Sigmoid colon (tissue), 4 donors: ENCODE data around the gene PCGF1.

Experiments used
- EP300 ChIP-seq, 4 donors: sonication (generic); formaldehyde crosslinking; IDR thresholded peaks; one replicate each; pipeline ENCODE4 v1.6.1; 2017; ENCODE audit warnings: antibody characterized with exemption in 4 of 4
- POLR2A ChIP-seq, 2 donors: fragments of 450-650 bp; IDR thresholded peaks; one replicate each; pipeline ENCODE4 v1.6.1; 2016; ENCODE audit warnings: antibody characterized with exemption in 2 of 2, mild to moderate bottlenecking in 2 of 2, moderate library complexity in 2 of 2
- POLR2AphosphoS5 ChIP-seq, 4 donors: sonication (generic); formaldehyde crosslinking; IDR thresholded peaks; one replicate each; pipeline ENCODE4 v1.6.1; 2017; ENCODE audit warnings: antibody characterized with exemption in 4 of 4
- TF ChIP-seq, protein P1 (sequence below), 4 experiments: fragments of 450-650 bp in 3 of 4; fragments of 200-600 bp in 1 of 4; IDR thresholded peaks; one replicate each; pipeline ENCODE4 v1.5.1; 2016 to 2019; ENCODE audit warnings: antibody characterized with exemption in 4 of 4, mild to moderate bottlenecking in 3 of 4, moderate library complexity in 2 of 4

DNA sequence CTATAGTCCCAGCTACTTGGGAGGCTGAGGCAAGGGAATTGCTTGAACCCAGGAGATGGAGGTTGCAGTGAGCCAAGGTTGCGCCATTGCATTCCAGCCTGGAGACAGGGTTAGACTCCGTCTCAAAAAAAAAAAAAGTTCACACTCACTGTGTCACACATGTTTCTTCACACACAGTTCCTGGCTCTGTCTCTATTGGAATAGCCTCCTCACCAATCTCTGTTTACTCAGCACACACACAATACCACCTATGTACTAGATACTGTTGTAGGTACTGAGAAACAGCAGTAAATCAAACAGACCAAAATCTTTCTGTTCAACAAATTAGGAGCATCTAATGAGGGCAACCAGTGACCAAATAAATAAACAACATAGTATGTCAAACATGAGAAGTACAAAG is 21.4 kb downstream of the PCGF1 start:
- TF ChIP-seq, protein P1, sequence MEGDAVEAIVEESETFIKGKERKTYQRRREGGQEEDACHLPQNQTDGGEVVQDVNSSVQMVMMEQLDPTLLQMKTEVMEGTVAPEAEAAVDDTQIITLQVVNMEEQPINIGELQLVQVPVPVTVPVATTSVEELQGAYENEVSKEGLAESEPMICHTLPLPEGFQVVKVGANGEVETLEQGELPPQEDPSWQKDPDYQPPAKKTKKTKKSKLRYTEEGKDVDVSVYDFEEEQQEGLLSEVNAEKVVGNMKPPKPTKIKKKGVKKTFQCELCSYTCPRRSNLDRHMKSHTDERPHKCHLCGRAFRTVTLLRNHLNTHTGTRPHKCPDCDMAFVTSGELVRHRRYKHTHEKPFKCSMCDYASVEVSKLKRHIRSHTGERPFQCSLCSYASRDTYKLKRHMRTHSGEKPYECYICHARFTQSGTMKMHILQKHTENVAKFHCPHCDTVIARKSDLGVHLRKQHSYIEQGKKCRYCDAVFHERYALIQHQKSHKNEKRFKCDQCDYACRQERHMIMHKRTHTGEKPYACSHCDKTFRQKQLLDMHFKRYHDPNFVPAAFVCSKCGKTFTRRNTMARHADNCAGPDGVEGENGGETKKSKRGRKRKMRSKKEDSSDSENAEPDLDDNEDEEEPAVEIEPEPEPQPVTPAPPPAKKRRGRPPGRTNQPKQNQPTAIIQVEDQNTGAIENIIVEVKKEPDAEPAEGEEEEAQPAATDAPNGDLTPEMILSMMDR (IDR thresholded peaks at IDR 0.05): no peak
- TF ChIP-seq POLR2AphosphoS5 (IDR thresholded peaks at IDR 0.05) (no peak), POLR2A (IDR thresholded peaks at IDR 0.05) (no peak), EP300 (IDR thresholded peaks at IDR 0.05) (no peak)
